GM12878 (cell line): ENCODE results near the gene KIF6.

Source experiments
- EP300 ChIP-seq, 2 experiments: fragments of 150-350 bp in 1 of 2; IDR thresholded peaks; 2 replicates each; pipeline ENCODE4 v1.6.1; 2011 to 2012; ENCODE audit warnings: low read depth in 2 of 2, low read length in 2 of 2, borderline replicate concordance in 1 of 2, improper control_type of control experiment in 1 of 2, inconsistent platforms in 1 of 2; ENCODE audit not compliant: control insufficient read depth in 1 of 2
- KDM1A ChIP-seq: fragments of 200-600 bp; sonication (generic); IDR thresholded peaks from 2 replicates; pipeline ENCODE4 v1.6.1; 2016; ENCODE audit warnings: borderline replicate concordance
- YY1 ChIP-seq: IDR thresholded peaks from 2 replicates; pipeline ENCODE4 v1.6.1; 2011; ENCODE audit warnings: low read depth, mild to moderate bottlenecking, low read length

DNA sequence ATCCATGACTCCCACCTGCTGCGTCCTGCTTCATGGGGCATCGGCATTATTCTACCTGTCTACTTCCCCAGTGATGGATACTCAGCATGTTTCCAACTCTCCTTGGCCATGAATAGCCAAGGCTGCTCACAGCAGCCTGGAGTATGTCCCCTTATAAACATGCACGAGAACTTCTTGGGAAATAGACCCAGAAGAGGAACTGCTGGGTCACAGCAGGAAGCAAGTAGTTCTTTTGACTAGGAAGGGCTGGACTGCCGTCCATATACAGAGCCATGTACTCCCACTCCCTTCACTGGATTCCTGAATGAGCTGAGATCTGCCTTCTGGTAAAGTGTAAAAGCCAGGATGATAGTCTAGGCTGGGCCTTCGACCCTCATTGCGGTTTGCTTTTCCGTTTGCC lies 296.4 kb downstream of the KIF6 start:
- TF ChIP-seq YY1 (no peak), EP300 (IDR thresholded peaks at IDR 0.05; ENCODE audit: borderline replicate concordance in 1 of 2, control insufficient read depth in 1 of 2, low read depth in 2 of 2, low read length in 2 of 2) (no peak), KDM1A (no peak)
